ENCODE results near the gene SLC1A5.

DNA sequence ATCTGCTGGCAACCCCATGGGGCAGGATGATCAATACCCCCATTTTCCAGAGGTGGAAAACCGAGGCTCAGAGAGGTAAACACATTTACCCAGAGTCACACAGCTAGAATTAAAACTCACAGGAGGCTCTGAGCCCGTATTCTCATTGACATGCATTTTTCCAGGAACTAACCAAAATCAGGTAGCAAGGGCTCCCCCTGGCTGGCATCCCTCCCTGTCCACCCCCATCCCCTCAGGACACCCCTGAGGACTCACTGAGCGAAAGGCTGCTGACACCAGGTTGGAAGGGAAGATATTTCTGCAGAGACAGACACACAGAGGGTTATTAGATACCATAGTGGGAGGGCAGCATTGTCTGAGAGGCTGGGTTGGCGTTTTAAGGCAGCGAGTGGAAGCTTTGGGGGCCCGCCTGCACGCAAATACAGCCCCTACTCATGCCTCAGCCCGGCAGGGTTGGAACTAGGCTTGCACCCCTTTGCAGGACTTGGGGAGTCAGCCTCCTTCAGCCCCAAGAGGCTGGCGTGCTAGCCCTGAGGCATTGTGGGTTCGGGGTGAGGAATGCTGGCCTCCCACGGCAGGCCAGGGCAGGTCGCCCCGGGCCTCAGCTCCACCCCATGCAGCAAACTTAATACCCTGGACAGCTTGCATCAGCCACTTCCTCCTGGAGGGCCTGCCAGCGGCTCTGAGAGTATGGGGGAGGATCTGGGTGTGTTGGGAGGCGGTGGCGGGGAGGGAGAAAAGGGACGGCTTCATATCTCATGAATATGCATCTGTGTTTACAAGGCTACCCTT, 3.9 kb downstream of the SLC1A5 start:
- TF ChIP-seq SMC3 (IDR thresholded peaks at IDR 0.05; ENCODE audit: low read depth, low read length) (no peak), GABPA (IDR thresholded peaks at IDR 0.05; ENCODE audit: low read depth) (no peak), TCF12 (IDR thresholded peaks at IDR 0.05) (peak; percentile 30; the same call in 1 of the 2 replicates), EP300 (IDR thresholded peaks at IDR 0.05; ENCODE audit: borderline replicate concordance in 1 of 2, low read depth in 1 of 2, low read length in 1 of 2) (no peak), POLR2AphosphoS5 (IDR thresholded peaks at IDR 0.05; ENCODE audit: low read depth, low read length) (no peak), TAF1 (IDR thresholded peaks at IDR 0.05; ENCODE audit: borderline replicate concordance, low read depth, low read length) (no peak), GATA2 (CRISPR knock-in tag; IDR thresholded peaks at IDR 0.05) (no peak), RFX5 (IDR thresholded peaks at IDR 0.05; ENCODE audit: low read length) (no peak), FOXJ3 (CRISPR knock-in tag; IDR thresholded peaks at IDR 0.05) (no peak)
- TF ChIP-seq, protein P1, sequence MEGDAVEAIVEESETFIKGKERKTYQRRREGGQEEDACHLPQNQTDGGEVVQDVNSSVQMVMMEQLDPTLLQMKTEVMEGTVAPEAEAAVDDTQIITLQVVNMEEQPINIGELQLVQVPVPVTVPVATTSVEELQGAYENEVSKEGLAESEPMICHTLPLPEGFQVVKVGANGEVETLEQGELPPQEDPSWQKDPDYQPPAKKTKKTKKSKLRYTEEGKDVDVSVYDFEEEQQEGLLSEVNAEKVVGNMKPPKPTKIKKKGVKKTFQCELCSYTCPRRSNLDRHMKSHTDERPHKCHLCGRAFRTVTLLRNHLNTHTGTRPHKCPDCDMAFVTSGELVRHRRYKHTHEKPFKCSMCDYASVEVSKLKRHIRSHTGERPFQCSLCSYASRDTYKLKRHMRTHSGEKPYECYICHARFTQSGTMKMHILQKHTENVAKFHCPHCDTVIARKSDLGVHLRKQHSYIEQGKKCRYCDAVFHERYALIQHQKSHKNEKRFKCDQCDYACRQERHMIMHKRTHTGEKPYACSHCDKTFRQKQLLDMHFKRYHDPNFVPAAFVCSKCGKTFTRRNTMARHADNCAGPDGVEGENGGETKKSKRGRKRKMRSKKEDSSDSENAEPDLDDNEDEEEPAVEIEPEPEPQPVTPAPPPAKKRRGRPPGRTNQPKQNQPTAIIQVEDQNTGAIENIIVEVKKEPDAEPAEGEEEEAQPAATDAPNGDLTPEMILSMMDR (IDR thresholded peaks at IDR 0.05), result peak; percentile 46
- TF ChIP-seq, protein P2, sequence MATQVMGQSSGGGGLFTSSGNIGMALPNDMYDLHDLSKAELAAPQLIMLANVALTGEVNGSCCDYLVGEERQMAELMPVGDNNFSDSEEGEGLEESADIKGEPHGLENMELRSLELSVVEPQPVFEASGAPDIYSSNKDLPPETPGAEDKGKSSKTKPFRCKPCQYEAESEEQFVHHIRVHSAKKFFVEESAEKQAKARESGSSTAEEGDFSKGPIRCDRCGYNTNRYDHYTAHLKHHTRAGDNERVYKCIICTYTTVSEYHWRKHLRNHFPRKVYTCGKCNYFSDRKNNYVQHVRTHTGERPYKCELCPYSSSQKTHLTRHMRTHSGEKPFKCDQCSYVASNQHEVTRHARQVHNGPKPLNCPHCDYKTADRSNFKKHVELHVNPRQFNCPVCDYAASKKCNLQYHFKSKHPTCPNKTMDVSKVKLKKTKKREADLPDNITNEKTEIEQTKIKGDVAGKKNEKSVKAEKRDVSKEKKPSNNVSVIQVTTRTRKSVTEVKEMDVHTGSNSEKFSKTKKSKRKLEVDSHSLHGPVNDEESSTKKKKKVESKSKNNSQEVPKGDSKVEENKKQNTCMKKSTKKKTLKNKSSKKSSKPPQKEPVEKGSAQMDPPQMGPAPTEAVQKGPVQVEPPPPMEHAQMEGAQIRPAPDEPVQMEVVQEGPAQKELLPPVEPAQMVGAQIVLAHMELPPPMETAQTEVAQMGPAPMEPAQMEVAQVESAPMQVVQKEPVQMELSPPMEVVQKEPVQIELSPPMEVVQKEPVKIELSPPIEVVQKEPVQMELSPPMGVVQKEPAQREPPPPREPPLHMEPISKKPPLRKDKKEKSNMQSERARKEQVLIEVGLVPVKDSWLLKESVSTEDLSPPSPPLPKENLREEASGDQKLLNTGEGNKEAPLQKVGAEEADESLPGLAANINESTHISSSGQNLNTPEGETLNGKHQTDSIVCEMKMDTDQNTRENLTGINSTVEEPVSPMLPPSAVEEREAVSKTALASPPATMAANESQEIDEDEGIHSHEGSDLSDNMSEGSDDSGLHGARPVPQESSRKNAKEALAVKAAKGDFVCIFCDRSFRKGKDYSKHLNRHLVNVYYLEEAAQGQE (IDR thresholded peaks at IDR 0.05; ENCODE audit: low read depth, low read length), result no peak
- TF ChIP-seq, protein P3, sequence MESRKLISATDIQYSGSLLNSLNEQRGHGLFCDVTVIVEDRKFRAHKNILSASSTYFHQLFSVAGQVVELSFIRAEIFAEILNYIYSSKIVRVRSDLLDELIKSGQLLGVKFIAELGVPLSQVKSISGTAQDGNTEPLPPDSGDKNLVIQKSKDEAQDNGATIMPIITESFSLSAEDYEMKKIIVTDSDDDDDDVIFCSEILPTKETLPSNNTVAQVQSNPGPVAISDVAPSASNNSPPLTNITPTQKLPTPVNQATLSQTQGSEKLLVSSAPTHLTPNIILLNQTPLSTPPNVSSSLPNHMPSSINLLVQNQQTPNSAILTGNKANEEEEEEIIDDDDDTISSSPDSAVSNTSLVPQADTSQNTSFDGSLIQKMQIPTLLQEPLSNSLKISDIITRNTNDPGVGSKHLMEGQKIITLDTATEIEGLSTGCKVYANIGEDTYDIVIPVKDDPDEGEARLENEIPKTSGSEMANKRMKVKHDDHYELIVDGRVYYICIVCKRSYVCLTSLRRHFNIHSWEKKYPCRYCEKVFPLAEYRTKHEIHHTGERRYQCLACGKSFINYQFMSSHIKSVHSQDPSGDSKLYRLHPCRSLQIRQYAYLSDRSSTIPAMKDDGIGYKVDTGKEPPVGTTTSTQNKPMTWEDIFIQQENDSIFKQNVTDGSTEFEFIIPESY (IDR thresholded peaks at IDR 0.05; ENCODE audit: borderline replicate concordance, low read depth), result no peak
- TF ChIP-seq, protein P4, sequence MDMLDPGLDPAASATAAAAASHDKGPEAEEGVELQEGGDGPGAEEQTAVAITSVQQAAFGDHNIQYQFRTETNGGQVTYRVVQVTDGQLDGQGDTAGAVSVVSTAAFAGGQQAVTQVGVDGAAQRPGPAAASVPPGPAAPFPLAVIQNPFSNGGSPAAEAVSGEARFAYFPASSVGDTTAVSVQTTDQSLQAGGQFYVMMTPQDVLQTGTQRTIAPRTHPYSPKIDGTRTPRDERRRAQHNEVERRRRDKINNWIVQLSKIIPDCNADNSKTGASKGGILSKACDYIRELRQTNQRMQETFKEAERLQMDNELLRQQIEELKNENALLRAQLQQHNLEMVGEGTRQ (IDR thresholded peaks at IDR 0.05; ENCODE audit: borderline replicate concordance, low read depth, low read length), result no peak

Data from SK-N-SH (cell line).